ENCODE measurements around the gene GNB2. TPM values are rescaled to one million over a fixed set of nuclear protein-coding genes. Genes with fewer than 3 reads are reported as not detected.

GNB2 gene
- total and polyA plus RNA-seq, 2 of the 8 experiments (the other 6 are each of a cell fraction or from before 2014, with no cell fraction given): 157 to 260 TPM

DNA sequence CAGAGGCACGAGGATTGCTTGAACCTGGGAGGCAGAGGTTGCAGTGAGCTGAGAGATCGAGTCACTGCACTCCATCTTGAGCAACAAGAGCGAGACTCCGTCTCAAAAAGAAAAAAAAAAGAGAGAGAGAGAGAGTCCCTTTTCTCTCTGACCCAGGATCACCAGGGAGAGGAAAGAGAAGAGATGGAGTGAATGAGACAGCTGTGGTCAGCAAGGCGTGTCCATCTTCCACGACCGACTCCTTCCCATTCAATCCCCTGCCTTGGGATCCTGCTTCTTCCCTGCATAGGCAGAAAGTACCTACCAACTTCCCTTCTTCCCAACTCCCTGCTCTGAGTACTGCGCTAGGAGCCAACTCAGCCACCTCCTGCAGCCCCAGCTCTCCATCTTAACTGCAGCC is 54.7 kb downstream of the GNB2 start:
- H3K4me2 ChIP-seq (ENCODE audit: insufficient read depth in 1 of 2, low read depth in 2 of 2, low read length in 2 of 2): no peak overlapping the region
- H3K18ac ChIP-seq (ENCODE audit: extremely low read depth, low read length): no peak overlapping the region
- WGBS, 2 experiments (ENCODE audit: extremely low coverage in 1 of 2, insufficient coverage in 1 of 2, insufficient read length in 1 of 2, insufficient replicate concordance in 2 of 2, low coverage in 1 of 2, low lambda C conversion rate in 2 of 2, missing lambda C conversion rate in 1 of 2): 86% methylated on average over 8 of the region's 8 CpGs; no CpG with 5 or more reads in 1 of the 2 experiments
- CTCF ChIA-PET (ENCODE audit: partially characterized antibody): interaction anchor here (0.6 to 16.4 kb wide), 13 partner anchors 15 to 149 kb away, joined by 3 to 197 read pairs (median 3); partner anchors contain the start of gene POP7
- H3K79me1 ChIP-seq (ENCODE audit: low read depth, low read length): no peaks in the 10 kb centered on the region
- H3K36me3 ChIP-seq (ENCODE audit: control insufficient read depth in 2 of 4, insufficient read depth in 4 of 4, low read length in 3 of 4): no peaks in the 10 kb centered on the region
- H3K27me3 ChIP-seq (replicated peaks in 1 of 4; ENCODE audit: control insufficient read depth in 3 of 4, extremely low read depth in 1 of 4, insufficient read depth in 3 of 4, low read length in 3 of 4): no peaks in the 10 kb centered on the region; a peak in 2 of 7 replicates
- H2BK5ac ChIP-seq (ENCODE audit: low read depth, low read length): no peak overlapping the region
- no peaks in the 10 kb centered on the region for H3K79me2 ChIP-seq (ENCODE audit: control insufficient read depth in 1 of 2, insufficient read depth in 2 of 2, low read length in 2 of 2)
- H2BK15ac ChIP-seq (ENCODE audit: low read length): 0 out of 2 replicates have a peak overlapping the region, but pooled peaks have one; percentile 46
- H3K4me3 ChIP-seq (ENCODE audit: extremely low read depth in 1 of 4, insufficient read depth in 2 of 4, low read depth in 3 of 4, low read length in 4 of 4): no peak overlapping the region
- FAIRE-seq: no peak
- H2BK12ac ChIP-seq (ENCODE audit: low read depth, low read length): no peak overlapping the region
- H3K23ac ChIP-seq (ENCODE audit: insufficient read length): no peak overlapping the region
- no peaks in the 10 kb centered on the region for H3K4me1 ChIP-seq (replicated peaks in 1 of 4; ENCODE audit: control insufficient read depth in 3 of 4, insufficient read depth in 4 of 4, low read length in 3 of 4)
- no peak overlapping the region for H4K91ac ChIP-seq (replicated peaks; ENCODE audit: insufficient read length, low read length)
- no peak overlapping the region for H3K27ac ChIP-seq (ENCODE audit: low read depth, low read length)
- H4K5ac ChIP-seq (ENCODE audit: insufficient read length, low read depth, low read length): no peak overlapping the region
- H3K4ac ChIP-seq (replicated peaks; ENCODE audit: insufficient read length, low read depth, low read length): no peak overlapping the region
- H3K9me3 ChIP-seq (ENCODE audit: insufficient read depth in 2 of 2, low read depth in 1 of 2, low read length in 1 of 2): no peaks in the 10 kb centered on the region
- POLR2A ChIA-PET (ENCODE audit: partially characterized antibody): interaction anchor here (0.9 to 2.4 kb wide), 3 partner anchors 17 to 55 kb away, joined by 3 to 31 read pairs (median 5); no protein-coding TSS in a partner anchor
- no peak overlapping the region for H3K9ac ChIP-seq (replicated peaks in 1 of 4; ENCODE audit: extremely low read depth in 1 of 4, low read depth in 3 of 4, low read length in 3 of 4)
- no peak overlapping the region for H3K14ac ChIP-seq (ENCODE audit: insufficient read length)
- H2AFZ ChIP-seq (ENCODE audit: low read length): no peak overlapping the region
- H3K23me2 ChIP-seq (ENCODE audit: low read depth, low read length): no peaks in the 10 kb centered on the region
- TF ChIP-seq POLR2A (IDR thresholded peaks at IDR 0.05; ENCODE audit: control extremely low read depth in 1 of 2, low read depth in 2 of 2, low read length in 2 of 2): no peak
- H2BK120ac ChIP-seq (replicated peaks; ENCODE audit: low read depth, low read length): no peak overlapping the region
- no peak overlapping the region for H3K56ac ChIP-seq (replicated peaks; ENCODE audit: insufficient read length, low read depth, low read length)
- no peaks in the 10 kb centered on the region for H4K20me1 ChIP-seq (replicated peaks in 1 of 2; ENCODE audit: control insufficient read depth in 1 of 2, insufficient read depth in 2 of 2, low read length in 2 of 2)
- no peak overlapping the region for H2BK20ac ChIP-seq (ENCODE audit: low read length)
- no peak overlapping the region for H4K8ac ChIP-seq (ENCODE audit: extremely low read depth, insufficient read depth, low read length)
- DNase-seq (ENCODE audit: low read depth in 1 of 2, low spot score in 2 of 2): no peak
- H2AK5ac ChIP-seq (ENCODE audit: low read depth, low read length): no peak overlapping the region

Other genes starting within 250 kb of the GNB2 start
- 1.4 and 2.7 TPM in 2 replicates for gene ZCWPW1, start 245.0 kb upstream of the GNB2 start, total RNA-seq (2021; fragmentation: NEBNext Ultra II Directional; extraction: Animal tissue kit (Norgen Biotek cat#: 25700))
- 0.51 and 0.75 TPM in 2 replicates for gene ZCWPW1, start 245.0 kb upstream of the GNB2 start, polyA plus RNA-seq (2011; rRNA removed)
- gene MEPCE, start 243.9 kb upstream of the GNB2 start, total RNA-seq (2021; fragmentation: NEBNext Ultra II Directional; extraction: Animal tissue kit (Norgen Biotek cat#: 25700)): 48.8 and 51.2 TPM in 2 replicates
- gene MEPCE, start 243.9 kb upstream of the GNB2 start, polyA plus RNA-seq (2011; rRNA removed): 22.8 and 25.8 TPM in 2 replicates
- gene PPP1R35, start 237.2 kb upstream of the GNB2 start, total RNA-seq (2021; fragmentation: NEBNext Ultra II Directional; extraction: Animal tissue kit (Norgen Biotek cat#: 25700)): 53.8 and 58.2 TPM in 2 replicates
- gene PPP1R35, start 237.2 kb upstream of the GNB2 start, polyA plus RNA-seq (2011; rRNA removed): 52.3 and 78.4 TPM in 2 replicates
- gene SPACDR, start 209.5 kb upstream of the GNB2 start, total RNA-seq (2021; fragmentation: NEBNext Ultra II Directional; extraction: Animal tissue kit (Norgen Biotek cat#: 25700)): 0.33 TPM in 1 of 2 replicates, not detected in the other
- gene SPACDR, start 209.5 kb upstream of the GNB2 start, polyA plus RNA-seq (2011; rRNA removed): 0.26 and 0.31 TPM in 2 replicates
- 20.3 and 24.1 TPM in 2 replicates for gene TSC22D4, start 194.5 kb upstream of the GNB2 start, total RNA-seq (2021; fragmentation: NEBNext Ultra II Directional; extraction: Animal tissue kit (Norgen Biotek cat#: 25700))
- gene TSC22D4, start 194.5 kb upstream of the GNB2 start, polyA plus RNA-seq (2011; rRNA removed): 13.2 and 22.4 TPM in 2 replicates
- 4.5 and 4.6 TPM in 2 replicates for gene NYAP1, start 189.8 kb upstream of the GNB2 start, total RNA-seq (2021; fragmentation: NEBNext Ultra II Directional; extraction: Animal tissue kit (Norgen Biotek cat#: 25700))
- gene NYAP1, start 189.8 kb upstream of the GNB2 start, polyA plus RNA-seq (2011; rRNA removed): 1.9 and 5.0 TPM in 2 replicates
- gene AGFG2, start 134.5 kb upstream of the GNB2 start, total RNA-seq (2021; fragmentation: NEBNext Ultra II Directional; extraction: Animal tissue kit (Norgen Biotek cat#: 25700)): 7.6 TPM in 2 replicates
- 11.2 and 15.9 TPM in 2 replicates for gene AGFG2, start 134.5 kb upstream of the GNB2 start, polyA plus RNA-seq (2011; rRNA removed)
- 5.4 and 5.8 TPM in 2 replicates for gene SAP25, start 99.8 kb upstream of the GNB2 start, total RNA-seq (2021; fragmentation: NEBNext Ultra II Directional; extraction: Animal tissue kit (Norgen Biotek cat#: 25700))
- 3.6 and 8.2 TPM in 2 replicates for gene SAP25, start 99.8 kb upstream of the GNB2 start, polyA plus RNA-seq (2011; rRNA removed)
- gene LRCH4, start 87.6 kb upstream of the GNB2 start, total RNA-seq (2021; fragmentation: NEBNext Ultra II Directional; extraction: Animal tissue kit (Norgen Biotek cat#: 25700)): 34.5 and 36.6 TPM in 2 replicates
- gene LRCH4, start 87.6 kb upstream of the GNB2 start, polyA plus RNA-seq (2011; rRNA removed): 15.5 and 36.5 TPM in 2 replicates
- 0.35 and 0.59 TPM in 2 replicates for gene FBXO24, start 87.4 kb upstream of the GNB2 start, total RNA-seq (2021; fragmentation: NEBNext Ultra II Directional; extraction: Animal tissue kit (Norgen Biotek cat#: 25700))
- 0.57 and 0.83 TPM in 2 replicates for gene FBXO24, start 87.4 kb upstream of the GNB2 start, polyA plus RNA-seq (2011; rRNA removed)
- gene PCOLCE, start 71.4 kb upstream of the GNB2 start, total RNA-seq (2021; fragmentation: NEBNext Ultra II Directional; extraction: Animal tissue kit (Norgen Biotek cat#: 25700)): 69.2 and 70.6 TPM in 2 replicates
- gene PCOLCE, start 71.4 kb upstream of the GNB2 start, polyA plus RNA-seq (2011; rRNA removed): 21.5 and 46.6 TPM in 2 replicates
- 19.3 and 20.7 TPM in 2 replicates for gene MOSPD3, start 61.2 kb upstream of the GNB2 start, total RNA-seq (2021; fragmentation: NEBNext Ultra II Directional; extraction: Animal tissue kit (Norgen Biotek cat#: 25700))
- gene MOSPD3, start 61.2 kb upstream of the GNB2 start, polyA plus RNA-seq (2011; rRNA removed): 21.4 and 45.7 TPM in 2 replicates
- gene TFR2, start 32.2 kb upstream of the GNB2 start, total RNA-seq (2021; fragmentation: NEBNext Ultra II Directional; extraction: Animal tissue kit (Norgen Biotek cat#: 25700)): 4.9 and 5.7 TPM in 2 replicates
- 4.6 and 6.0 TPM in 2 replicates for gene TFR2, start 32.2 kb upstream of the GNB2 start, polyA plus RNA-seq (2011; rRNA removed)
- 1.7 and 2.1 TPM in 2 replicates for gene ACTL6B, start 17.3 kb upstream of the GNB2 start, total RNA-seq (2021; fragmentation: NEBNext Ultra II Directional; extraction: Animal tissue kit (Norgen Biotek cat#: 25700))
- 4.5 and 4.6 TPM in 2 replicates for gene ACTL6B, start 17.3 kb upstream of the GNB2 start, polyA plus RNA-seq (2011; rRNA removed)
- 95.0 and 99.3 TPM in 2 replicates for gene GIGYF1, start 20.5 kb downstream of the GNB2 start, total RNA-seq (2021; fragmentation: NEBNext Ultra II Directional; extraction: Animal tissue kit (Norgen Biotek cat#: 25700))
- 24.1 and 44.8 TPM in 2 replicates for gene GIGYF1, start 20.5 kb downstream of the GNB2 start, polyA plus RNA-seq (2011; rRNA removed)
- gene POP7, start 32.4 kb downstream of the GNB2 start, total RNA-seq (2021; fragmentation: NEBNext Ultra II Directional; extraction: Animal tissue kit (Norgen Biotek cat#: 25700)): 92.5 and 96.7 TPM in 2 replicates
- gene POP7, start 32.4 kb downstream of the GNB2 start, polyA plus RNA-seq (2011; rRNA removed): 135 and 205 TPM in 2 replicates
- 0.48 and 0.95 TPM in 2 replicates for gene EPO, start 46.7 kb downstream of the GNB2 start, total RNA-seq (2021; fragmentation: NEBNext Ultra II Directional; extraction: Animal tissue kit (Norgen Biotek cat#: 25700))
- 0.42 and 0.67 TPM in 2 replicates for gene EPO, start 46.7 kb downstream of the GNB2 start, polyA plus RNA-seq (2011; rRNA removed)
- gene ZAN, start 59.9 kb downstream of the GNB2 start, total RNA-seq (2021; fragmentation: NEBNext Ultra II Directional; extraction: Animal tissue kit (Norgen Biotek cat#: 25700)): 0.04 TPM in 1 of 2 replicates, not detected in the other
- gene ZAN, start 59.9 kb downstream of the GNB2 start, polyA plus RNA-seq (2011; rRNA removed): 0.02 and 0.05 TPM in 2 replicates
- 113 and 122 TPM in 2 replicates for gene EPHB4, start 153.8 kb downstream of the GNB2 start, total RNA-seq (2021; fragmentation: NEBNext Ultra II Directional; extraction: Animal tissue kit (Norgen Biotek cat#: 25700))
- 85.0 and 141 TPM in 2 replicates for gene EPHB4, start 153.8 kb downstream of the GNB2 start, polyA plus RNA-seq (2011; rRNA removed)
- 40.1 and 40.7 TPM in 2 replicates for gene SLC12A9, start 179.0 kb downstream of the GNB2 start, total RNA-seq (2021; fragmentation: NEBNext Ultra II Directional; extraction: Animal tissue kit (Norgen Biotek cat#: 25700))
- 31.4 and 54.0 TPM in 2 replicates for gene SLC12A9, start 179.0 kb downstream of the GNB2 start, polyA plus RNA-seq (2011; rRNA removed)
- 103 and 109 TPM in 2 replicates for gene TRIP6, start 193.6 kb downstream of the GNB2 start, total RNA-seq (2021; fragmentation: NEBNext Ultra II Directional; extraction: Animal tissue kit (Norgen Biotek cat#: 25700))
- 88.4 and 112 TPM in 2 replicates for gene TRIP6, start 193.6 kb downstream of the GNB2 start, polyA plus RNA-seq (2011; rRNA removed)
- gene SRRT, start 201.4 kb downstream of the GNB2 start, total RNA-seq (2021; fragmentation: NEBNext Ultra II Directional; extraction: Animal tissue kit (Norgen Biotek cat#: 25700)): 237 and 239 TPM in 2 replicates
- 66.7 and 103 TPM in 2 replicates for gene SRRT, start 201.4 kb downstream of the GNB2 start, polyA plus RNA-seq (2011; rRNA removed)
- gene UFSP1, start 216.0 kb downstream of the GNB2 start, total RNA-seq (2021; fragmentation: NEBNext Ultra II Directional; extraction: Animal tissue kit (Norgen Biotek cat#: 25700)): 4.3 and 4.8 TPM in 2 replicates
- gene UFSP1, start 216.0 kb downstream of the GNB2 start, polyA plus RNA-seq (2011; rRNA removed): 1.6 and 2.1 TPM in 2 replicates
- 4.3 and 4.8 TPM in 2 replicates for gene ACHE, start 222.1 kb downstream of the GNB2 start, total RNA-seq (2021; fragmentation: NEBNext Ultra II Directional; extraction: Animal tissue kit (Norgen Biotek cat#: 25700))
- gene ACHE, start 222.1 kb downstream of the GNB2 start, polyA plus RNA-seq (2011; rRNA removed): 1.4 and 2.8 TPM in 2 replicates